Lower lobe of right lung (tissue), 2 donors: ENCODE results near the gene ECT2. TPM values are rescaled to one million over a fixed set of nuclear protein-coding genes. Genes with fewer than 3 reads are reported as not detected.
A peak's percentile ranks its signal among the peaks of the same experiment; 100 is the strongest.

Source experiments
- ATAC-seq, 2 donors: fragments of 200-7000 bp; cut with Tn5 transposase; one replicate each; pipeline ENCODE4 v1.9.1; 2020 to 2022; ENCODE audit warnings: mild to moderate bottlenecking in 2 of 2, moderate library complexity in 2 of 2
- DNase-seq: peaks from one replicate; pipeline ENCODE4 v3.0.0-alpha.2; 2020
- H3K27ac ChIP-seq: fragments of 200-600 bp; one replicate; pipeline ENCODE4 v1.8.0; 2022
- H3K27me3 ChIP-seq: fragments of 200-600 bp; one replicate; pipeline ENCODE4 v1.8.0; 2022; ENCODE audit warnings: low read depth
- H3K36me3 ChIP-seq: fragments of 200-600 bp; one replicate; pipeline ENCODE4 v1.8.0; 2022; ENCODE audit warnings: mild to moderate bottlenecking
- H3K4me1 ChIP-seq: fragments of 200-600 bp; one replicate; pipeline ENCODE4 v1.8.0; 2022
- H3K4me3 ChIP-seq: fragments of 200-600 bp; one replicate; pipeline ENCODE4 v1.8.0; 2022; ENCODE audit warnings: mild to moderate bottlenecking
- H3K9me3 ChIP-seq: fragments of 200-600 bp; one replicate; pipeline ENCODE4 v1.8.0; 2022
- intact Hi-C: fragments of 100-400 bp; cut with DNase I; formaldehyde crosslinking; loops from one replicate; pipeline ENCODE4 v1.11.0; 2022
- total RNA-seq: library from RNA; stranded (reverse); fragmentation: NEBNext Ultra II Directional; extraction: Animal tissue kit (Norgen Biotek cat#: 25700); gene quantifications from one replicate; pipeline ENCODE4 v1.2.1, GENCODE V29; 2021
- TF ChIP-seq, protein P1 (sequence below): fragments of 200-600 bp; IDR thresholded peaks from one replicate; pipeline ENCODE4 v1.8.0; 2022; ENCODE audit warnings: antibody characterized with exemption, mild to moderate bottlenecking
- donor health status: DM: no; HTN: yes; CAD: no; lungs with severe emphysema.

The ECT2 gene
- total RNA-seq, 1 donor from 2014 or later = 14.1 TPM

DNA sequence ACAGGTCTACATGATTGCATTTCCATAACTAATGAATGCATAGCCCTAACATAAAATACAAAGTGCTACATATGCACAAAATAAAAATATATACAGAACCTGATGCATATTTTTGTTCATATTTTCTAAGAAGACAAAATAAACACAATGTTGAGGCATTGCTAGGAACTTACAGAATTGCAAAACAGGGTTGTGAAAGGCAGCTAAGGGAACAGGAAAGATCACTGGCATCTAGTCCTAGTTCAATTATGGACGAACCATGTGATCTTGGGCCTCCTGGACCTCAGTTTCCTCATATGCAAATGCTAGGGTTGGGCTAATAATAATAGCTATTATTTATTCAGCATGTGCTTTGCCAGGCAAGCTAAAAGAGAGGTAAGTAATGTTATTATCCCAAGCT is 24.1 kb upstream of the ECT2 start:
- no peaks in the 10 kb centered on the region for H3K27me3 ChIP-seq
- no peaks in the 10 kb centered on the region for H3K9me3 ChIP-seq
- intact Hi-C loops = no loop called here
- no peak overlapping the region for H3K27ac ChIP-seq
- ATAC-seq = no peak
- H3K36me3 ChIP-seq = no peaks in the 10 kb centered on the region
- H3K4me3 ChIP-seq = no peak overlapping the region
- no peak for DNase-seq
- H3K4me1 ChIP-seq = no peaks in the 10 kb centered on the region
- TF ChIP-seq, protein P1, sequence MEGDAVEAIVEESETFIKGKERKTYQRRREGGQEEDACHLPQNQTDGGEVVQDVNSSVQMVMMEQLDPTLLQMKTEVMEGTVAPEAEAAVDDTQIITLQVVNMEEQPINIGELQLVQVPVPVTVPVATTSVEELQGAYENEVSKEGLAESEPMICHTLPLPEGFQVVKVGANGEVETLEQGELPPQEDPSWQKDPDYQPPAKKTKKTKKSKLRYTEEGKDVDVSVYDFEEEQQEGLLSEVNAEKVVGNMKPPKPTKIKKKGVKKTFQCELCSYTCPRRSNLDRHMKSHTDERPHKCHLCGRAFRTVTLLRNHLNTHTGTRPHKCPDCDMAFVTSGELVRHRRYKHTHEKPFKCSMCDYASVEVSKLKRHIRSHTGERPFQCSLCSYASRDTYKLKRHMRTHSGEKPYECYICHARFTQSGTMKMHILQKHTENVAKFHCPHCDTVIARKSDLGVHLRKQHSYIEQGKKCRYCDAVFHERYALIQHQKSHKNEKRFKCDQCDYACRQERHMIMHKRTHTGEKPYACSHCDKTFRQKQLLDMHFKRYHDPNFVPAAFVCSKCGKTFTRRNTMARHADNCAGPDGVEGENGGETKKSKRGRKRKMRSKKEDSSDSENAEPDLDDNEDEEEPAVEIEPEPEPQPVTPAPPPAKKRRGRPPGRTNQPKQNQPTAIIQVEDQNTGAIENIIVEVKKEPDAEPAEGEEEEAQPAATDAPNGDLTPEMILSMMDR = no peak

DNA sequence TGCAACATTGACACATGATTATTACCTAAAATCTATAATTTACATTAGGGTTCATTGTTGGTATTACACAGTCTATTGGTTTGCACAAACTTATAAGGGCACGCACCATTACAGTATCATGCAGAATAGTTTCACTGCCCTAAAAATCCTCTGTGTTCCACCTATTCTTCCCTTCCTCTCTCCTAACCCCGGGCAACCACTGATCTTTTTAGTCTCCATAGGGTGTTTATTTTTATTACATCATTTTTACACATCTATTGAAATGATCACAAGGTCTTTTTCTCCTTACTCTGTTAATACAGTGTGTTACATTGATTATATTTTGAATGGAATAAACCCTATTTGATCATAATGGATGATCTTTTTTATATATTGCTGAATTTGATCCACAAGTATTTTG is 15.5 kb upstream of the ECT2 start:
- H3K4me3 ChIP-seq = no peak overlapping the region
- TF ChIP-seq, protein P1 = no peak
- DNase-seq = no peak
- no peaks in the 10 kb centered on the region for H3K9me3 ChIP-seq
- no peaks in the 10 kb centered on the region for H3K27me3 ChIP-seq
- no peaks in the 10 kb centered on the region for H3K36me3 ChIP-seq
- intact Hi-C loops = no loop called here
- no peaks in the 10 kb centered on the region for H3K4me1 ChIP-seq
- H3K27ac ChIP-seq = no peak overlapping the region
- ATAC-seq = no peak

DNA sequence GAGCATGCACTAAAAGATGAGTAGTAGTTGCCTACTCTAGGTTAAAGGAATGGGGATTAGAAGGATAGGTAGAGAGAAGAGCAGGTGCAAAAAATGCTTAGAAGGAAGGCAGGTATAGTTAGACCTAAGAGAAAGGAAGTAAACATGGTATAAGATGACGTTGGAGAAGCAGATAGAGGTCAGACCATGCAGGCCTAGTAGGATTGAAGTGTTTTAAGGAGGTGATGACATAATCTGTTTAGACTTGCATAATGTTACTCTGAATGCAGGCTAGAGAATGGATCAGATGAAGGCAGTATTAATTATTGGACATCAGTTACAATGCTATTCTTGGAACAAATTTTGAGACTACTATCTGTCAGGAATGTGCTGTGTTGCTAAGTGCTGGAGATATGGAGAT is 11.1 kb upstream of the ECT2 start:
- Histone ChIP-seq H3K36me3 (no peaks in the 10 kb centered on the region), H3K4me3 (no peak overlapping the region), H3K27ac (no peak overlapping the region), H3K4me1 (no peaks in the 10 kb centered on the region), H3K9me3 (no peaks in the 10 kb centered on the region), H3K27me3 (no peaks in the 10 kb centered on the region)
- no peak for DNase-seq
- intact Hi-C loops = no loop called here
- TF ChIP-seq, protein P1 = no peak
- ATAC-seq = no peak

DNA sequence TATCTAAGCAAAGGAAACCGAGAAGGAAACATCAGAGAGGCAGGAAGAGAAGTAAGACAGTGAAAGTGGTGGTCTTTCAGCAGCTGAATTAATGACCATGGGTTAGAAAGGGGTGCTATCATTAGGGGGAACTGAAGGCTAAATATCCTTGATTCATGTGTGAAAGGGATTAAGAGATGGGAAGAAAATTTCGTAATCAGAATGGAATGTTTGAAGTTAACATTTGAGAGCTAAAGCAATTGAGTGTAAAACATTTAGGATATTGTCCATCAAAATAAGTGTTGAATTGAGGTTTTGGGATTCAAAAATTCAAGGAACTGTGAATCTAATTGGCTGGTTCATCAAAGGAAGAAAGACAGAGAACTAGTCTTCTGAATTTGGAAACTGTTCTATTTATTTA is 4.1 kb upstream of the ECT2 start:
- TF ChIP-seq, protein P1 = no peak
- Histone ChIP-seq H3K27ac (no peak overlapping the region), H3K36me3 (no peaks in the 10 kb centered on the region), H3K4me3 (no peak overlapping the region), H3K9me3 (no peaks in the 10 kb centered on the region), H3K4me1 (peaks cover 12% of the 10 kb centered on the region), H3K27me3 (no peaks in the 10 kb centered on the region)
- DNase-seq (no peak), ATAC-seq (no peak)
- intact Hi-C loops = no loop called here

DNA sequence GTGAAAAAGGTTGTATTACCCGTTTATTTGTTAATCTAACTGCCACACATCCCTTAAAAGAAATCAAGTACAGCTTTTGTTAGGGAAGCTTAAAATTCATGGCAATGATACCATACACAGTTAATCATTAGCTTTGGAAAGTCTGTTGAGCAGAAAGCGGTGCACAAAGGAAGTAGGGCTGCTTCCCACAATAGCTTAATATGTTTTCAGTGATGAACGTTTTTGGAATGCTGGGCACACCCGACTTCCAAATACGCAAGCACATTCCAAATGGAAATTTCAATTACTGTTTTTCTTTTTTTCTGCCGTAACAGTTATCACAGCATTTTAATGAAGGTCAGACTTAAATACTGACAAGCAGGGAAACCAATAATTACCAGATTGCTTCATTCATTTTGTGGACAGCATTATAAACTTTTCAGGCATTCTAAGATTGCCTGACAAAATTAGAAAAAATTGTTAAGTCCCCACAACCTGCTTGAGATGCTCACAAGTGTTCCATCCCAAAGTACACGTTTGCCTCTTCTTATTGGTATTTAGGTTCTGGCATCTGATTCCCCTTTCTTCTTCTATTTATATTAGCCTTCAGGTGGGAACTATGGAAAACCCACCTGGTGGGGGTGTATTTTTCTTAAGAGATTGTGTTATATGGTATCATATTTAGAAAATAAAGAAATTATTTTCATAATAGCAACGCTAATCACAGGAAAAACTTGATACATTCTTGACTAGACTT is 1.1 kb upstream of the ECT2 start:
- Histone ChIP-seq H3K4me1 (peaks cover 12% of the 10 kb centered on the region), H3K27ac (peak overlapping the region; percentile 90), H3K4me3 (peak overlapping the region; percentile 94), H3K27me3 (no peaks in the 10 kb centered on the region), H3K9me3 (no peaks in the 10 kb centered on the region), H3K36me3 (no peaks in the 10 kb centered on the region)
- peak; percentile 57 to 78 for ATAC-seq
- no peak for DNase-seq
- TF ChIP-seq, protein P1 = no peak
- intact Hi-C loops = no loop called here
